CD4-positive, alpha-beta T cell treated with Interferon gamma for 1 hour (primary cell): ENCODE results near the gene KIRREL1.
"Not testable (repeated sequence)": the region's sequence is repeated elsewhere in the genome, so short reads cannot be mapped to it uniquely, and the experiment has no call there.

Source experiments
- DNase-seq: peaks from one replicate; pipeline ENCODE4 v3.0.0-alpha.2; 2020

KIRREL1 gene

DNA sequence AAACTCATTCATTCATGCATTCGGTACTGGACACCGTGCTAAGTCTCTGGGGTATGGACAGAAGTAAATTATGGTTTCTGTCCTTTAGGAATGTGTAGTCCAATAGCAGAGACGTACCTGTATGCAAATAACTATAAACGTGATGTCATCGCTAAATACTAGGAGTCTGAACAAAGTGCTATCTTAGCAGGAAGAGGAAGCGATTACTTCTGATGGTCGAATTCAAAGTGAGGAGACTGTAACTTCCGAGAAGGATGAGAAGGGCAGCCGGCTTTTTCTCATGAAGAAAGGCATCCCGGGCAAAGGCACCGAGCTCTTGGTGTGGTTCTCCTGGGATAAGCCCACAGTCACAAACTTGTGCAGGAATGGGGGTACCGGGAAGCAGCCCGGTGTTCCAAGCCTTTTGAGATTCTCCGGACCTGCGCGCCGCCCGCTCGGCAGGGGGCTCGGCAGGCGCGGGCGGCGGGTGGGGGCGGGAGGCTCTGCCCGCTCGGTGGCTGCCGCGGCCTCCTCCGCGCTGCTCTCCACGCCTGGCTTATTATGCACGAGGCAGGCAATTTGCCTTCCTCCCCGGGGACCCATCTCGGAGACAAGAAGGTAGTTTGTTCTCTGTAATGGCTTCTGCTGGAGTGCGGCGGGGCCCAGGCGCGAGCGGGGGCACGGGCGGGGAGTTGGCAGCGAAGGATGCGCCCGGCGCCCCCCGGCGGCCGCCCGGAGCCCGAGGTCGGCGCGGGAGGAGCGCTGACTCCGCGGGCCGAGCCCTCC is 119.7 kb downstream of the KIRREL1 start:
- DNase-seq: peak; percentile 51

DNA sequence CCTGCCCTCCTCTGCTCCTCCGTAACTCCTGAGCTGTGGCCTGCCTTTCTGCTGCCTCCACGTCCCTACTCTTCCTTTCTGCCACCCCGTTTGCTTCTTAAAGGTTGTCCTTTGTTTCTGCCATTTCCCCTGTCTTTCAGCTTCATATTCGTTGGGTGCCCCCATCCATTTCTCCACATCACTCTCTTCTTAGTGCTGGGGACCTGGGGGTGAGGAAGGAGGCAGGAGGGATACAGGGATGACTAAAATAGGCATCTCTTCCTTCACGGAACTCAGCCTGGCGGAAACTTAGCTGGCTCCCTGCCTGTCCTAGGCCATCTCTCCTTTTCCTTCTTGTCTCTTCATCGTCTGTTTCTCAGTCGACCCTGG is 120.3 kb downstream of the KIRREL1 start:
- DNase-seq: no peak

DNA sequence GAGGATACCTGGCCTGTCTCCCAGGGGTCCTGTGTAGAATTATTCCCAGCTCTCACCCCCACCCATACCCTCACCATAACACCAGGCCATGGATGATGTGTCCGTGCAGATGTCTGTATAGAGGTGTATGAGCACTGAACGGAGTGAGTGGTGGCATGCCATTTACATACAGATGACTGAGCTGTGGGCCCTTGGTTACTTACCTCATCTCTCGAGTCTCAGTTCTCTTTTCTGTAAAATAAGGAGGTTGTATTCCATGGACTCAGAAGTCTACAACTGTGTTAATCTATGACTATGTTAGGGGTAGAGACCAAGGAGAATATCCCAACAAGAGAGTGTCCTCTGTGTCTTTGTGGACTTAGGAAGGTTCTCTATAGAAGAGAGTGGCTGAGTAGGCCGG is 121.7 kb downstream of the KIRREL1 start:
- no peak for DNase-seq

DNA sequence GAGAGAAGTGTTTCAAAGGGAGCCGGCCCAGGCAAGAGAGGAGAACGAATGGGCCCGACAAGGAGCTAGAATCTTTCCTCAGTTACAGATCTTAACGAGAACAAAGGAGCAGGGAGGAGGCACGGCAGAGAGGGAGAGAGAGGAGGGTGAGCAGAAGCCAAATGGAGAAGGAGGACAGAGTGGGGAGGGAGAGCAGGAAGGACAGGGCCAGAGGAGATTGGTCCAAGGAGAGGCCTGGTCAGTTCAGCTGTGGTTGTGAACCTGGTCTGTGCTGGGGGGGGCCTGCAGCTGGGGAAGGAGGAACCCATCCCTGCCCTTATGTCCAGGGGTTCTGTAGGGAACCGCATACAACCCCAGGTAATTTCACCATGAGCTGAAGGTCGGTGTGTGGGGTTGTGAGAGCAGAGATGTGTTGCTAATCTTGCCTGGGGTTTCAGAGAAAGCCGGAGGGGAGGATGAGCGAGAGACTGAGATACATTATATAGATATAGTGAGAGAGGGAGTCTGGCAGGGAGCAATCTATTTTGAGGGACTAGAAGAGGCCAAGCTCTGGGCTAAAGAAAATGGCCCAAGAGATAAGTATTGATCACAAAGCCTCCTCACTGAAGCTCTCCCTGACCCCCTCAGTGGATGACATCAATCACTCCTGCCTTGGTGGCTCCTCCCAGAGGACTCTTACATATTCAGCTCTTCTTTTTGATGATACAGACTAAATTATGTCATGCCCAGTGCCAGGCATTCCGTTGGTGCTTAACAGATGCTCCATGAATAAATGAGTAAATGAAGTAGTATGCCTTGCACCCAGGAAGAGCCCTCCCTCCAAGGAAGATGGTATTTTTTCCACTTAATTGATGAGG is 123.1 kb downstream of the KIRREL1 start:
- no peak for DNase-seq

DNA sequence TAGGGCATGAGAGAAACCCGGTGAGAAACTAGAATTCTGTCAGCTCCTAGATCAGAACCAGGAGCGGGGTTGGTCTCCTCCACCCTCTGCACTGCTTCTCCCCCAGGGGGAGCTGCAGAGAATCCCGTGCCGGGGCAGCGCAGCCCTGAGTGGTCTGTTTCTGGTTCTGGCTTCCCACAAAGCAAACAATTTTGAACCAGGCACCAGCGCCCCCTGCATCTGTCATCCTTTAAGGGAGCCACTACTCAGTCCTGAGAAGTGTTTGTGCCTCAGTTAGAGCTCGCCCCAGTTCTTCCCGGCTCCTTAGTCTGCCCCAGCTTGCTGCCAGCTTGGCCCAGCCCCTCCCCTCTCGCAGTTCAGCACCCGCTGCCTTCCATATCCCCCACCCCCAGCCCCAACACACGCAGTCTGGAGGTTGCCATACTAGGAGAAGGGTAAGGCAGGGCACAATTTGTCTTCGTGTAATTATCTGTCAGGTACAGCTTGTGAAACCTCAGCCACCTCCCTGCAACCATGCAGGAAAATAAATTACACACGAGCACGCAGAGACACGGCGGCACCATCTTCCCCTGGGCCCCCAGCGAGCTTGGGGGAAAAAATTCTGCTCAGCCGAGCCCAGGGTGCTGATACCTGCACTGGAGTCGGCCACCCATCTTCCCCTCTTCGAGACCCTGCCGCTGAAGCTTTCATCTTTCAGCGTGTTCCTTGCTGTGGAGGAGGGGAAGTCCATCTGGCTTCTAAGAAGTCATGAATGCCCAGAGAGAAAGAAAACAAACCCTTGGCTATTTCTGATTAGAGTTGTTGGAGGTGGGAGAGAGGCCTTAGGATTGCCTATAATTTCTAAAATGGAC is 124.6 kb downstream of the KIRREL1 start:
- peak; percentile 54 for DNase-seq

DNA sequence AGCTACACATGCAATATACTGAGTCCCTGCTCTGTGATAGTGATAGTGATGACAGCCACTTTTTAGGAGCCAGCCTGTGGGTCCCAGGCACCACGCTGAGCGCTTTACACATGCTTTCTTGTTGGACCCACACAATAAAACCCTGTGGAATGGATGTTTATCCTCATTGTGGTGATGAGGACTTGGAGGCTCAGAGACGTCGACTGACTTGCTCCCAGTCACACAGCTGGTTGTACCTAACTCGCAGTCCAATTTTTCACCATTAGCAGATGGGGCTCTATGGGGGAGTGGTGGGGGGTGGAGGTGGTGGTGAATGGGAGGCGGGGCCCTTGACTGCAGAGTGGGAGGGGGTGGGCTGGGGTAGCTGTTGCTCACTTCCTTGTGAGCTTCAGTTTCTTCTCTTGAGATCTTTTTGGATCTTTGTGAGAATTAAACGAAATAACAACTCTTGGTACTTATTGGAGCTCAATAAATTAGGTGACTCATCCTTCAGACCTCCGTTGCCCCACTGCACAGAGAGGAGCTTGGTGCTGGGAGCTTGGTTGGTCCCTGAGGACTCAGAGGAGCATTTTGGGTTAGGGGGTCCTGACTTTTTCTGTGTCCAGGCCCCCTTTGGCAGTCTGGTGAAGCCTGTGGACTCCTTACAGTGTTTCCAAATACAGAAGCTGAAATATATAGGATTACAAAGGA is 125.4 kb downstream of the KIRREL1 start:
- DNase-seq: no peak

DNA sequence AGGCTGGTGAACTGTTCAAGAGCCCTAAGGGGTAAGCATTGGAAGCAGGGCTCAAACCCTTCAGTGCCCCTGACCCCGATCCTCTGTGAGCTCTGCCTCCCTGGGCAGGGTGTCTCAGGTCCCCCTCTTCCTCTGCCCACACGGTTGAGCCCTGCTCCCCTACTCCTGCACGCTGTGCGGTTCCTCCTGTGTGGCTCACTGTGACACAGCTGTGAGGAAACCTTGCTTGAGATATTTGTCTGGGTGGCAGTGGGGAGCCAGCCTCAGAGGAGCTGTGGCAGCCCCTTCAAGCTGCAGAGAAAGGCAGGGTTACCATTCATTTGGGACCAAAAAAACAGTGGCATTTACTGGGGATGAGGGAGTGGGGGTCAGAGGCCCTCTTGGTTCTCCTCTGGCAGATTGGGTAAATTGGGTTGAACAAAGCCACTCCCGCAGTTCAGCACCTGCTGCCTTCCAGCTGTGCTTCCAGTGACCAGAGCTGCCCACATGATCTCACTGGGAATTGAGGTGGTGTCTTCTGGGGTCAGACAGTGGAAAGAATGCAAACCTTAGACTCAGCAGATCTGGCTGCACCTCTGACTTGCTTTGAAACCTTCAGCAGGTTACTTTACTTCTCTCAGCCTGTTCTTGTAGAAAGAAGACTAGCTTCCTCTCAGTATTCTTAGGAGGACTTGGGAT is 126.7 kb downstream of the KIRREL1 start:
- no peak for DNase-seq

DNA sequence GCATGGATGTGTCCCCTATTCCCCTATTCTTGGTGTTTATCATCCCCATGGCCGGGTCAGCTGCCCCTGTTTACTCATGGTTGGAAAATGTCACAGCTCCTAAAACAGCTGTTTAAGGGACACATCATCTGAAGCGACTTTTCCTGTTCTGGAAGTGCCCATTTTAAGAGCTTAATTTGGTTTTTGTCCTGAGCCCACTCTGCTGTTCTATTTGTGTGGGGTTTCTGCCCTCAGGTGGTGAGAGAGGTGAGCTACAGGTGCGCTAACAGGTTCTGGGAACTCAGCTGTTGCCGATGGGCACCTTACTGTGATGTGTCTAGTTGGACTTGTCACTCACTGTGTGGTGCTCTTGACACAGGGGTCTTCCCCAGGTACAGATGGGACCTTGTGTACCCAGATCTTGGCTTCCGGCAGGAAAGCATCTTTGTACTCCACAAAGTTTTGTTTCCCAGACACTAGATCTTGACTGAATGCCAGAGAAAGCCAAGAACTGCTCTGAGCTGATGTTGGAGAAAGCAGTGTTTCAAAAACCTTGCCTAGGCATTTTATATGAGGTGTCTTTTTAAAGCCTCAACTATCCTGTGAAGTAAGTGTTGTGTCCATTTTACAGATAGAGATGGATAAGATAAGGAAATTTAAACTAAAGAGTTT is 128.3 kb downstream of the KIRREL1 start:
- DNase-seq: peak; percentile 27

DNA sequence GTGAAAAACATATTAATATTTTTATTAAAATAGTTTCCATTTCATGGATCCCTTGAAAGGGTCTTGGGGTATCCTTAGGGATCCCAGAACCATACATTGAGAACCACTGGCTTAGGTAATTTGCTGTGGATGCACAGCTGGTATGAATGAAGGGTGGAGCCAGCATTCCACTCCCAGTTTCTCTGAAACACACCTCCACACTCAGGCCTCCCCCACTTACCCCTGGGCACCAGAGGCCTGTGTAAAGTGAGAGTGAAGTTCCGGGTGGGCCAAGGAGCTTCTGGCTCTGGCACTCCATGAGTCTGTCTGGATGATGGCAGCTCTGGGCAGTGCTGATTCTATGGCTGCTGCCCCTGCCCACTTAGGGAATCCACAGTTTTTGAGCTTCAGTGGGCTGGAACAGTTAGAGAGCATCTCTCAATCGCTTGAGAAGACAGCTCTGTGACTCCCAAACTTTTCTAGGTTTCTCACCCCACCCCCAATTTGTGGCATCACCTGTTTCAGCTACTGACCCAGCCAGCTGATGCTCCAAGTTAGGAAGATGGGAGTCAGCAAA is 129.5 kb downstream of the KIRREL1 start:
- DNase-seq: no peak

DNA sequence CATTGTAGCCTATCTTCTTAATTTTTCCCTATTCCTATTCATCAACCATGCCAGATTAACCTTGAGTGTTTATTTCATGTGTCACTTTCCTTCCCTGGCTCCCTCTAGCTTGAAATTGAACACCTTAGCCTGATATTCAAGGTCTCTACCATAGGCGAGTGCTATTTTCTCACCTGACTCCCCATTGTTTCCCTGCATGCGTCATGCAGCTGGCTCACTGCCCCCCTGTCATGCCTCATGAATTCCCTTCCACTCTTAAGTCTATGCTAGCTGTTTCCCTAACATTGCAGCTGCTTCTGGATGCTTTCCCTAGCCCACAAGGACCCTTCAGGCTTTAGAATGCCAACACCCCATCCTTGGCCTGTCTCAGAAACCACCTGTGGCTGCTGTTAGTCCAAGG is 130.6 kb downstream of the KIRREL1 start:
- DNase-seq: no peak

DNA sequence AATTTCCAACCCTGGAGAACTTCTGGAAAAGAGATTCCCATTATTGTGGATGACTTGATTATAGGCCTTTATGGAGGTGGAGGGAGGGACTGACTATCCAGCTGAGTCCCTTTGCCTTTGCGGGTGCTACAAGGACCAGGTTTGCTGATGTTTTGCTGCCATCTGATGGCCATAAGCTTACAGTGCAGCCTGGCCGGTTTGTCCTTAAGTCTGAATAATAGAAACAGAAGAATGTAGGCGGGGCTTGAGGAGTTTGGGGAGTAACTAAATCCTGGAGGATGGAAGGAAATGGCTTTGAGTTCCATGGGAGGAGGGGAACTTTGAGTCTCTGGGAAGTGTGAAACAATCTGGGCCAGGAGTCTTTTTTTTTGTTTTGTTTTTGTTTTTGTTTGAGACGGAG is 131.6 kb downstream of the KIRREL1 start:
- DNase-seq: peak; percentile 73

DNA sequence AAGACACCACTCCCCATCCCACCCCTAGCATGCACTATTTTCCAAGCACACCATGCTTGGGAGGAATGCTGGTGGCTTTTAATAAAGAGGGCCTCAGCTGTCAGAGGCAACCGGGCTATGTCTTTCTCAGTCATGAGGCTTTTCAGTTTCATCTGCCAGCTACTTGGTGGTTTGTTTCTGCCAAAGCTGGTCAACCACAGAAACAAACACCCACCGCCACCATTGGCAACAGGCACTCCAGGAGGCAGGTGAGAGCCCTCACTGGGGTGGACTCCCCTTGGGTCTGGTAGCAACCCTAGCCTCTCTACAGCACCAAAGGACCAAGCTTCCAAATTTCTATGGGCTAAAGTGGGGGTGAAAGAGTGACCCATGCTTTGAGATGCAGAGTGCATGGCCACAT is 133.0 kb downstream of the KIRREL1 start:
- DNase-seq: no peak

DNA sequence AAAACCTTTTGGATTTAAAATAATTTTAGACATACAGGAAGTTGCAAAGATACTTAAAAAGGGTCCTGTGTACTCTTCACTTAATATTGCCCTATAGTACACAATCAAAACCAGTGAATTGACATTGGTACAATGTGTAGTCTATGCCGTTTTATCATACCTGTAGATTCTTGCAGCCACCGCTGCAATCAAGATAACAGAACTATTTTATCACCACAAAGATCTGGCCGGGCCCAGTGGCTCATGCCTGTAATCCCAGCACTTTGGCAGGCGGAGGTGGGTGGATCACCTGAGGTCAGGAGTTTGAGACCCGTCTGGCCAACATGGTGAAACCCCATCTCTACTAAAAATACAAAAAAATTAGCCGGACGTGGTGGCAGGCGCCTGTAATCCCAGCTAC is 135.1 kb downstream of the KIRREL1 start:
- not testable (repeated sequence) for DNase-seq

DNA sequence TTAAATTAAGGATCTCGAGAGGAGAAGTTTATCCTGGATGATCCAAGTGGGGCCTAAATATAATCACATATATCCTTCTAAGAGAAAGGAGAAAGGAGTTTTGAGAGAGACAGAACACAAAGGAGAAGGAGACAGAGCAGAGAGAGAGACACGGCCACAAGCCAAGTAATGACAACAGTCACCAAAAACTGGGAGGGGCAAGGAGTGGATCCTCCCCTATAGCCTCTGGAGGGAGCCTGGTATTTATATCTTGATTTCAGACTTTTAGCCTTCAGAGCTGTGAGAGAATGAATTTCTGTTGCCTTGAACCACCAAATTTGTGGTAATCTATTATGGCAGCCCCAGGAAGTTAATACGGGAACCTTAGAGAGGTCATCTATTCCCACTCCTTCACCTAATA is 137.8 kb downstream of the KIRREL1 start:
- no peak for DNase-seq

DNA sequence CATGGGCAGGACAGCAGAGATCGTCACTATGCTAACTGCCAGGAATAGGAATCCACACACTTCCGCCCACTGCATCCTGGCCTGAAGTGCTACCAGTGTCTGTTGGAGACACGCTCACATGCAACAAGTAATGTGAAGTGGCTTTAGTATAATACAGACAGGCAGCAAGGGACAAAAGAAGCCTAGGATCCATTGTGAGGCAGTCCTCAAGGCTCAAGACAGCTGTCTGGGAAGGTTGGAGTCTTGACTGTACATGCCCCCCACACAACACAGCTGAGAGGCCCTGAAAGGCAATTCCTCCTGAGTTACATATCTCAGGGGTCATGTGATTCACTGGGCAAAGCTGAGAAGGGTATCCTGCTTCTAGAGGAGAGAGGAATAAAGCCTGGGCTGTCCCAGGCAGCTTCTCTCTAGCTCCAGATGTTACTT is 147.3 kb downstream of the KIRREL1 start:
- no peak for DNase-seq

DNA sequence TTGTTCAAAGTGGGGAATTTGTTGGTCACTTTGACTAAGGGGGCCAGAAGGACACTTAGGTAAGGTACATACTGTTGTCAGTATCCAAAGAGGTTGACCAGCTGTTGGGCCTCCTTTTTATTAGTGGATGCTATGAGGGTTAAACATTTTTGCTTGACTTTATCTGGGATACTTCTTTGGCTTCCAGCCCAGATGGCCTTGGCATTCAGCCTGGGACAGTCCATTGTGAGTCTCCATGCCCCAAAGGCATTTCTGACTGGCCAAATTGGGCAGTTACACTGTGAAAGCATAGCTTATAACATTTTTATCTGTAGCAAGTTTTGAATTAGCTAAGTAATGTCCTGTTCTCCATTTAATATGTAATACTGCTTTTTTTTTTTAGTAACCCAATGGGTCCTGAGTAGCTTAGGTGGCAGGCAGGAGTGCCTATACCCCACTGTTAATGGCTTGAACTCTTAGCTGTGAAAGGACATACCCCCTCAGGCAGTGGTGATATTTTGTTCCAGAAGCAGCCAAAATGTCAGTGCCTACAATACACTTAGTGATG is 151.8 kb downstream of the KIRREL1 start:
- DNase-seq: no peak

DNA sequence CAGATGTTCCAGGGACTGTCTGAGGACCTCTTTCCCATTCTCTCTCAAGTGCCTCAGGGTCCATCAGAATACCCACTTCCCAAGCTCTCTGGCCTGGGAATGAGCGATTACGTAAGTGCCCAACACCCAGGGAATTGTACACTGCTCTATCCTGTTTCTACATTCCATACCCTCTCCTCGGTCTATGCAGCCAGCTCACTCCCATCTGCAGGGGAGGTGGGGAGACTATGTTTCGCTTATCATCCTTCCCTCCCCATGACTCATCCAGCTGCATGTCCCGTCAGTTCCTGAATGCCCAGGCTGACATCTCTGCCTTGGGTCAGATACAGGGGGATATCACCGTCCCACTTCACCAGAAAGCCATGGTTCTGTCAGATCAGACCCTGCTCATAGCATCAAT is 152.7 kb downstream of the KIRREL1 start:
- no peak for DNase-seq

DNA sequence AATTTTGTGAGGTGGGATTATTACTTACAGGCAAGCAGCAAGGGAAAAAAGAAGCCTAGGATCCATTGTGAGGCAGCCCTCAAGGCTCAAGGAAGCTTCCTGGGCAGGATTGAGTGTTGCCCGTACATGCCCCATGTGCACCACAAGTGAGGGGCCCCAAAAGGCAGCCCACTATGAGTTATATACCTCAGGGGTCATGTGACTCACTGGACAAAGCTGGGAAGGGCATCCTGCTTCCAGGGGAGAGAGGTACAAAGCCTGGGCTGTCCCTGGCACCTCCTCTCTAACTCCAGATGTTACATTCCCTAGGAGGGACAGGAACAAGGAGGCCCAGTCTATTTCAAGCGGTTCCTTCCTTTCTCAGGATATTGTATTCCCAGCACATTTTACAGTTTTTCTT is 153.3 kb downstream of the KIRREL1 start:
- no peak for DNase-seq

DNA sequence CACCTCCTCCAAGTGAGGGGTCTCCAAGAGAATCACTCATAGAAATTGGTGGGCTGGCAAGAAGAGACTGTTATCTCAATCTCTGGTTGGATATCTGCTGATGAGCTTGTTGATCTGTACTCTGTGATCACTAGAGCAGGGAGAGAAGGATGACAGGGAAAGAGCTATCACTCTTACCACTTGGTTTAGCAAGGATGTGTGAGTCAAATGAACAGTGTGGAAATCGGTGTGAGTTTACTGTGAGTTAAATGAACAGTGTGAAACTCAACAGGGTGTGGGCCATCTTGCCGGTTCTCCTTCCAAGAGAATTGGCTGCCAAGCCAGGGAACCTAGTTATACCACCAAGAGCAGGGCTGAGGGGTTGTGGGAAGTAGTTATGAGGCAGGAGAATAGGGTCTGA is 154.0 kb downstream of the KIRREL1 start:
- no peak for DNase-seq

DNA sequence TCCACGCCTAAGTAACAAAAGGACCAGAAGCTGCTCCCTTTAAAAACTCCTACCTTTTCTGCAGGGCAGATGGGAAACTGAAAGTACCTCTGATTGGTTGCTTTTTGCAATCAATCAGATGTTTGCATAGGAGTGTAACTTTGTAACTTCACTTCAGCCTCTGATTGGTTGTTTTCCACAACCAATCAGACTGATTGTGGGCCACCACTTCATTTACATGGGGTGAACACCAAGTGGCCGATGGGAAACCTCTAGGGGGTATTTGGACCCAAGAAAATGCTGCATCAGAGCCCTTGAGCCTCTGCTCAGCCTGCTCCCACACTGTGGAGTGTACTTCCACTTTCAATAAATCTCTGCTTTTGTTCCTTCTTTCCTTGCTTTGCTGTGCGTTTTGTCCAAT is 154.4 kb downstream of the KIRREL1 start:
- no peak for DNase-seq

DNA sequence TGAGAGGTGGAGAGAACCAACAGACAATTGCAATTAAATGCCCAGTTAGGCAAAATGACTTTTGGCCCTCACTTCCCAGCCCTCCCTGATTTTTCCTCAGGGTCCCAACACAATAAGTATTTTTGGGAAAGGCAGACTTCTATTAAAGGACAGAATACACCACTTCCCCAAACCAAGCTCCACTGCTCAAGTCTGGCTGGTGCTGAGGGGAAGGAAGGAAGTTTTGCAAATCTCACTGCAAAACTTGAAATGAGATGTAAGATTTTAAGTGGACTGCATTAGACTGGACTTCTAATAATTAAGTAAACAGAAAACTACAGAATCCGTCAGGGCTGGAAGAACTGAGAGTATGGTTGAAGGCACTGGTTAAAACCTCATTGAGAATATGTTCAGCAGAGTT is 155.0 kb downstream of the KIRREL1 start:
- peak; percentile 7 for DNase-seq
